ENCODE data around the gene COX6B2. TPM values are rescaled to one million over a fixed set of nuclear protein-coding genes. Genes with fewer than 3 reads are reported as not detected.
A peak's percentile ranks its signal among the peaks of the same experiment; 100 is the strongest.

The COX6B2 gene
- polyA plus RNA-seq, 3 donors, result 0.82 to 1.9 (median 1.2) TPM

DNA sequence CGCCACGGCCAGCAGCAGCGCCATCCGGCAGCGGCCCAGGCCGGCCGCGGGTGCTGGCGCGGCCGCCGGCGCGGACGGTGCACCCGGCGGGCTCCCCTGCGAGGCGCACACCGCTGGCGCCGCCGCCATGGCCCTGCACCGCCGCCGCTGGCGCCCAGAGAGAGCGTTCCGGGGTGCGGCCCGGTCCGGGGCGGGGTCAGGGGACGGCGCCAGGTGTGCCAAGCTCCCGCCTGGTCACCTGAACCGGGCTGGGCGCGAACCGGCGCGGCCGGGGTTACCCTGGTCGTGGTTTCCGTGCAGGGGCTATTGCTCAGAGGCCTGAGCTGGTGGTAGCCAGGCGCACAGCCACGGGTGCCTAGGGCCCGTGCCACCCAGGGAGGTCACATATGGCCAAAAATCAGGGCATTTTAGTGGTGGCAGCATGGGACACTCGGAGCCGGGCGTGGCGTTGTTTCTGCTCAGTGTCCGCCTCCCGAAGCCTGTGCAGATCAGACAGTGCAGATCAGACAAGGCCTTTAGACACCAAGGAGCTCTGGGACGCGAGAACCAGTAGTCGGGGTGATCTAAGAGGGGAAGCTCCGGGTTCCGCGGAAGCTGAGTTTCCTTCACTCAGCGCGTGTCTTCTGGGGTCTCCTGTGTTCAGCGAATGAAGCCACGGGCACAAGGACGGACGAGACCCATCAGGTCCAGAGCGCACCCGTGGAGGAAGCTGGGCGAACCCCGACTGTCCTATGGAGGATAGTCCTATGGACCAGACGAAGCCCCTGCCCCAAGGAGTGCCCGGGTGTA lies 29.8 kb upstream of the COX6B2 start, which contains the start of gene TMEM238:
TMEM238 (minus strand) TSS at position 162 of the 789 bp plus-strand sequence; CDS start at position 129, 33 bp downstream.
- no peak for DNase-seq (ENCODE audit: extremely low read depth in 1 of 11, low read depth in 9 of 11, low spot score in 4 of 11)

DNA sequence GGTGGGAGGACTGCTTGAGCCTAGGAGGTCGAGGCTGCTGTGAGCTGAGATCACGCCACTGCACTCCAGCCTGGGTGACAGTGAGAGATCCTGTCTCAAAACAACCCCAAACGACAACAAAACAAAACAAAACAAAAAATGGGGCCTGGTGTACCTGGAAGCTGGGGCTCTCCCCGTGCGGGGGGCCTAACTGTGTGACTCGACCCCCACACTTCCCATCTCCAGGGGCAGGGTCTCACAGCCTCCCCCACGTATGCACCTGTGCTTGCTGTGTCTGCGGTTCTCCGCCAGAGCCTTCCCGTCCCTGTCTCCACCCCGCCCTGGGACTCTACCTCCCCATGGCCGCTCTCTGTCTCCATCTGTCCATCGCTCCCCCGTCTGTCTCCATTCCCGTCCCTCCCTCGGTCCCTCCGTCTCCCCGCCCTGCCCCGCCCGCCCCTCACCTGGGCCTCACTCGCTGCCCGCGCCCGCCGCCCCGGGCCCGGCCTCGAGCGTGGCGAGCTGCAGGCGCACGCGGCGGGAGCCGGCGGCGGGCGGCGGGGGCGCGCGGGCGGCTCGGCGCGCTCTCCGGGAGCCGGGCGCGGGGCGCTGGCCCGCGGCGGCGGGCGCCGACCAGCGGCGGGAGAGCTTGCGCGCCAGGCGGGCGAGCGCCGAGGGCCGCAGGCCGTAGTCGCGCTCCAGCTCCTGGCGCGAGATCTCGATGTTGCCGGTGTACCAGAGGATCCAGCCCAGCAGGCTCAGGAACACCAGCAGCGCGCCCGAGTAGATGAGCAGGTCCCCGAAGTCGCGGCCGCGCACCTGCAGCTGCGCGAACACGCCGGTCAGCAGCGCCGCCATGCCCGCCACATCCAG lies 29.0 kb upstream of the COX6B2 start:
- DNase-seq (ENCODE audit: extremely low read depth in 1 of 11, low read depth in 9 of 11, low spot score in 4 of 11), result peak in 1 of 11 donors; percentile 65

DNA sequence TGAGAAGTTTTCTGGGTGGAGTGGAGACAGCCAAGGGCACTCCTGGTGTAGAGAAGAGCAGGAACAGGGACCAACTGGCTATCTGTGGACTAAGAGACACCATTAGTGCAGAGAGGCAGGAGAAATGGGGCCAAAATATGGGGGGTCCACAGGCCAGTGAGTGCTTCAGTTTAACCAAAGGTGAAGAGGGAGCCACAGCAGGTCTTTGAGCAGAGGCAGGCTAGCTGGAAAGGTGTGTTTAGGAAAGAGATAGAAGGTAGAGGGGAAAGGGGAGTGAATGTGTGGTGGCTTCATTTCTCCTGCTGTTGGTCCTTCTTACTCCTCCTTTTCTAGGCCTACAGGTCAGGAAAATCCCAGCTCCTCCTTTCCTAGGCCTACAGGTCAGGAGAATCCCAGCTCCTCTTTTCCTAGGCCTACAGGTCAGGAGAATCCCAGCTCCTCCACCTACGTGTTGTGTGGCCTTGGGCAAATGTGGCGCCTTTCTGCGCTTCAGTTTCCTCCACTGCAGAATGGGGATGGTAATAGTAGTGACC lies 28.1 kb upstream of the COX6B2 start:
- DNase-seq (ENCODE audit: extremely low read depth in 1 of 11, low read depth in 9 of 11, low spot score in 4 of 11), result no peak

DNA sequence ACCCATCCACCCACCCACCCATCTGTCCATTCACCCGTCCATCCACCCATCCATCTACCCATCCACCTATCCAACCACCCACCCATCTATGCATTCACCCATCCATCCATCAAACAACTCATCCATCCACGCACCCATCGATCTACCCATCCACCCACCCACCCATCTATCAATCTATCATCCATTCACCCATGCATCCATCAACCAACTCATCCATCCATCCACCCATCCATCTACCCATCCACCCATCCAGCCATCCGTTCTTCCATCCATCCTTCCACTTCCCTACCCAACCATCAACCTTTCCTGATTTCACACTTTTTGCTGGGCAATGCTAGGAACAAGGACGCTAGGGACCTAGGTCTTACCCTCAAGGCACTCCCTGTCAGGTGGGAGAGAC lies 27.5 kb upstream of the COX6B2 start:
- DNase-seq (ENCODE audit: extremely low read depth in 1 of 11, low read depth in 9 of 11, low spot score in 4 of 11), result no peak

- DNase-seq (ENCODE audit: extremely low read depth in 1 of 11, low read depth in 9 of 11, low spot score in 4 of 11), result no peak
These were observed 24.7 kb upstream of the COX6B2 start for GRCh38 chr19:55379174-55379573.

- DNase-seq (ENCODE audit: extremely low read depth in 1 of 11, low read depth in 9 of 11, low spot score in 4 of 11), result no peak
These were observed 23.0 kb upstream of the COX6B2 start for GRCh38 chr19:55377356-55378131.

DNA sequence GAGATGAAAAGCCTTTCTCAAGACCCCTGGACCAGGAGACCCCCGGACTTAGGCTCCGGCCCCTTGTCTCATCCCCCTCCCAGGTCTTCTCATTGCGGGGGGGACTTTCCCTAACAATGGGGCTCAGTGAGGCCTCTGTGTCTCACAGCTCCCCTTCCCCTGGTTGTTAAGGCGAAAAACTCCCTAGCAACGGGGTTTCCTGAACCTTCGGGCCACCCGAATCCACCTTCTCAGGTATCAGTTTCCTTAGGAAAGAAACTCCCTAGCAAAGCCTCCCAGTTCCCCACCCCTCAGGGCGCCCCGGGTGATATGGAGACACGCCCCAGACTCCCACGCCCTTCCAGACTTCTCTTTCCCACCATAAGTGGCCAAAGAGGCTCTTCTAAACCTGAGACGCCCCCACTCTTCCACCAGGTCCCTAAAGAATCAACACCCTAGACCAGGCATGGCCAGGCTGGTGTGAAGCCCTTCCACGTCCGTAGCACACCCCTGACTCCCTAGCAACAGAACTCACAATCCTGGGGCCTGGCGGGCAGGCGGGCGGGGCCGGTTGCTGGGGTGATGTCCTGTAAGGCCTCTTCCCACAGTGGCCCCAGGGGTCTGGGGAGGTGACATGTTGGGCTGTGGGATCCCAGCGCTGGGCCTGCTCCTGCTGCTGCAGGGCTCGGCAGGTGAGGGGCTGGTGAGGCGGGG lies 21.9 kb upstream of the COX6B2 start, which contains the start of gene TMEM190:
TMEM190 (plus strand) TSS at position 586 of the 693 bp plus-strand sequence; CDS start at position 614, 28 bp downstream.
- DNase-seq (ENCODE audit: extremely low read depth in 1 of 11, low read depth in 9 of 11, low spot score in 4 of 11), result no peak

- no peak for DNase-seq (ENCODE audit: extremely low read depth in 1 of 11, low read depth in 9 of 11, low spot score in 4 of 11)
These were observed 19.7 kb upstream of the COX6B2 start for GRCh38 chr19:55373993-55374757.

DNA sequence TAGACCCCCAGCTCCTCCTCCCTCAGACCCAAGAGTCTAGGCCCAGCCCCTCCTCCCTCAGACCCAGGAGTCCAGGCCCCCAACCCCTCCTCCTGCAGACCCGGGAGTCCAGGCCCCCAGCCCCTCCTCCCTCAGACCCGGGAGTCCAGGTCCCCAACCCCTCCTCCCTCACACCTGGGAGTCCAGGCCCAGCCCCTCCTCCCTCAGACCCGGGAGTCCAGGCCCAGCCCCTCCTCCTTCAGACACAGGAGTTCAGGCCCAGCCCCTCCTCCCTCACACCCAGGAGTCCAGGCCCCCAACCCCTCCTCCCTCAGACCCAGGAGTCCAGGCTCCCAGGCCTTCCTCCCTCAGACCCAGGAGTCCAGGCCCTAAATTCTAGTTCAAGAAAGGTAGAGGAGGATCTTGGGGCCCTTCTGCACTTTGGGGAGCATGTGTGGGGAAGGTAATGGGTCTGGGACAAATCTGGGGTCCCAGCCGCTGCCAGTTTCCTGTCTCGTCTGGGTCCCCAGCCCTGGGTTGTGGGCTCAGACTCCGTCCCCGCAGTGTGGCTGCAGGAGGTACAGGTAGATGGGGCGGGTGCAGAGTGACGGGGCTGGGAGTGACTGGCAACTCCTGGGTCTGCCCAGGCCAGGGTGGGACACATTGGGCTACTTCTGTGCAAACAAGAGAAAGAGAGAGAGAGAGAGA lies 18.9 kb upstream of the COX6B2 start:
- DNase-seq (ENCODE audit: extremely low read depth in 1 of 11, low read depth in 9 of 11, low spot score in 4 of 11), result no peak

GRCh38 chr19:55372316-55373081 lies 18.0 kb upstream of the COX6B2 start:
- DNase-seq (ENCODE audit: extremely low read depth in 1 of 11, low read depth in 9 of 11, low spot score in 4 of 11), result no peak

DNA sequence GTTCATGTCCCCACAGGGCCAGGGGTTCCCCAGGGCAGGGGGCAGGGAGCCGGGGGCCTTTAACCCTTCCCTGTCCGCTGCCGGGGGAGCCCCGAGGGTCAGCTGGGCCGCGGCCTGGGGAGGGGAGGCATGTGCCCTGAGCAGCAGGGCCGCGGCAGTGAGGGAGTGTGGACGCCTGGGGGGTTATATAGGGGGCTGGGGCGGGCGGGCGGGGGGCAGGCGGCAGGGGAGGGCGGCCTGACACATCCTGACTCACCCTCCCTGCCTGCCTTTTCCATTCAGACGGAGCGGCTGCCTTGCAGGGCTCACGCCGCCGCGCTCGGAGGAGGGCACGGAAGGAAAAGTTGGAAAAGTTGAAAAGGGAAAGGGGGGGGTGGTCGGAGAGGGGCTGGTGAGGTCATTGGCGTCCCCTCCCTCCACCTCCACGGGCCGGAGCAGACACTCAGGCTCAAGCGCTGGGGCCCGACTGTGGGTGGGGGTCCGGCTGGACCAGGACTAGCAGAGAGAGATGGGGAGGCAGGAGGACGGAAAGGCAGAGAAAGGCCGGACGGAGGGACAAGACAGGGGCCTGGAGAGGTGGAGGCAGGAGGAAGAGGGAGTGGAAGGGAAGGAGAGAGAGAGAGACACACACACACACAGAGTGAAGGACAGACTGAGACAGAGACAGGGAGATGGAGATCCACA lies 15.9 kb upstream of the COX6B2 start, which contains the start of gene IL11:
IL11 (minus strand) TSS at position 159 of the 684 bp plus-strand sequence; CDS start at position 6, 153 bp downstream.
- DNase-seq (ENCODE audit: extremely low read depth in 1 of 11, low read depth in 9 of 11, low spot score in 4 of 11), result no peak

GRCh38 chr19:55369653-55370304 lies 15.3 kb upstream of the COX6B2 start:
- no peak for DNase-seq (ENCODE audit: extremely low read depth in 1 of 11, low read depth in 9 of 11, low spot score in 4 of 11)

DNA sequence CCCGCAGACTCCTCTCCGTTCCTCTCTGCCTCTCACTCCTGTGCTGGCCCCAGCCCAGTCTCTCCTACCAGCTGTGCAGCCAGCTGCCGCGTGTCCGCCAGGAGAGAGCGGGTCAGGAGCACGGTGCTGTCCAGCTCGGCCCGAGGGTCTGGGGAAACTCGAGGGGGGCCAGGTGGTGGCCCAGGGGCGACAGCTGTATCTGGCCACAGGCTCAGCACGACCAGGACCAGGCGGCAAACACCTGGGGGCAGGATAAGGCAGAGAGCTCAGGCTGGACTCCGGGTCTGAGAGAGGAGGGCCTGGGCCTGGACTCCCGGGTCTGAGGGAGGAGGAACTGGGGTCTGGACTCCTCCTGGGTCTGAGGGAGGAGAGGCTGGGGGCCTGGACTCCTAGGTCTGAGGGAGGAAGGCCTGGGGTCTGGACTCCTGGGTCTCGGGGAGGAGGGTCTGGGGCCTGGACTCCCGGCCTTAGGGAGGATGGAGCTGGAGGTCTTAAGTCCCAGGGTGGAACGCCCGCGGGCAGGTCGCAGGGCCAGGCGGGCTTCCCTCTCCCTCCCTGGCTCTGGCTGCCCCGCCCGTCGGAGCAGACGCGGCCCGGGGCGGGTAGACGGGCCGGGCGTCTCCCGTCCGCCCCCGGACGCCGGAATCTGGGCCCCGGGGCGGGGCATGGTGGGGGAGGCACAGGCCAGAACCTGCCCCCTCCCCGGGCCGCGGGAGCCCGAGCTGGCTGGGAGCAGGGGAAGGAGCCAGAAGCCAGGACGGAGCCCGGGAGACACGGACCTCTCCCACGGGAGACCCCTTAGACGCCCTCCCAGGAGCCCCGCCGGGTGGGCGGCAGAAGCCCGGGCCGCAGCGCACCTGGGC lies 14.4 kb upstream of the COX6B2 start:
- DNase-seq (ENCODE audit: extremely low read depth in 1 of 11, low read depth in 9 of 11, low spot score in 4 of 11), result no peak

DNA sequence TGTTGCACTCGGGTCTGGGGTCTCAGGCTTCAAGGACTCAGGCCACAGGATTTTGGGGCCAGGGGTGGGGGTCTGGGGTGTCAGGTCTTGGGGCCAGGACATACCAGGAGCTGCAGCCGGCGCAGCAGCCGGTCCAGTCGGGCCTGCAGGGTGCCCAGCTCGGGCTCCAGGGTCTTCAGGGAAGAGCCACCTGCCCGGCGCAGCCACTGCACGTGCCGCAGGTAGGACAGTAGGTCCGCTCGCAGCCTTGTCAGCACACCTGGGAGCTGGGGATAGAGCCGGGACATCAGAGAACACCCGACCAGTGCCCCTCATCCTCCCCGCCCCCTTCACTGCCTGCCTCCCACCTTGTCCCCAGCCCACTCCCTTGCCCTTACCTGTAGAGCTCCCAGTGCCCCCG lies 13.6 kb upstream of the COX6B2 start:
- DNase-seq (ENCODE audit: extremely low read depth in 1 of 11, low read depth in 9 of 11, low spot score in 4 of 11), result no peak

Data from renal cortex interstitium (tissue), 11 donors.